HG02970 (cell line): Measurements from ENCODE around the gene MYCBPAP.
"Not testable (repeated sequence)": the region's sequence is repeated elsewhere in the genome, so short reads cannot be mapped to it uniquely, and the experiment has no call there.

Experiments
- ATAC-seq: cut with Tn5 transposase; IDR thresholded peaks from one replicate; pipeline ENCODE4 v1.9.1; 2021; ENCODE audit warnings: mild to moderate bottlenecking, moderate library complexity, moderate number of reproducible peaks; ENCODE audit not compliant: unreplicated experiment, low FRiP score

The MYCBPAP gene

GRCh38 chr17:50470426-50470825 lies 37.8 kb upstream of the MYCBPAP start:
- ATAC-seq = no peak

- ATAC-seq = no peak
Measured at GRCh38 chr17:50471009-50471905, 37.0 kb upstream of the MYCBPAP start.

- ATAC-seq = no peak
Measured at GRCh38 chr17:50472286-50472685, 36.0 kb upstream of the MYCBPAP start.

GRCh38 chr17:50472761-50473161 lies 35.5 kb upstream of the MYCBPAP start:
- not testable (repeated sequence) for ATAC-seq

- ATAC-seq = no peak
Measured at GRCh38 chr17:50473901-50474300, 34.3 kb upstream of the MYCBPAP start.

- ATAC-seq = no peak
Measured at GRCh38 chr17:50474523-50474922, 33.7 kb upstream of the MYCBPAP start.

GRCh38 chr17:50475362-50475761 lies 32.9 kb upstream of the MYCBPAP start:
- no peak for ATAC-seq

- not testable (repeated sequence) for ATAC-seq
Measured at GRCh38 chr17:50475775-50476544, 32.3 kb upstream of the MYCBPAP start.

- ATAC-seq = no peak
Measured at GRCh38 chr17:50476545-50477315, 31.5 kb upstream of the MYCBPAP start.

GRCh38 chr17:50477976-50478375 lies 30.3 kb upstream of the MYCBPAP start:
- no peak for ATAC-seq

GRCh38 chr17:50478391-50479381 lies 29.6 kb upstream of the MYCBPAP start, which contains the start of gene RSAD1:
RSAD1 (plus strand) TSS chr17:50478860; CDS start chr17:50478885, 25 bp downstream.
- peak; percentile 84 for ATAC-seq

- ATAC-seq = no peak
Measured at GRCh38 chr17:50479522-50480141, 28.6 kb upstream of the MYCBPAP start.

- no peak for ATAC-seq
Measured at GRCh38 chr17:50480142-50480764, 28.0 kb upstream of the MYCBPAP start.

GRCh38 chr17:50480854-50481490 lies 27.3 kb upstream of the MYCBPAP start:
- no peak for ATAC-seq

GRCh38 chr17:50481648-50482047 lies 26.6 kb upstream of the MYCBPAP start:
- ATAC-seq = no peak

GRCh38 chr17:50482110-50482509 lies 26.1 kb upstream of the MYCBPAP start:
- ATAC-seq = no peak

- no peak for ATAC-seq
Measured at GRCh38 chr17:50482516-50482915, 25.7 kb upstream of the MYCBPAP start.

GRCh38 chr17:50483266-50483665 lies 25.0 kb upstream of the MYCBPAP start:
- ATAC-seq = no peak
